NCI-H2196 treated with DMSO at 0.1 percent for 48 hours (cell line): ENCODE measurements around the gene PROC.

Experiments
- DNase-seq: peaks from one replicate; lab custom pipeline; 2025; ENCODE audit not compliant: unreplicated experiment; lab: John Stamatoyannopoulos, UW

The PROC gene

GRCh38 chr2:127453392-127454171, 35.4 kb downstream of the PROC start:
- DNase-seq = no peak

- DNase-seq = no peak
These were observed 36.7 kb downstream of the PROC start for GRCh38 chr2:127454595-127455565.

- no peak for DNase-seq
These were observed 37.6 kb downstream of the PROC start for GRCh38 chr2:127455566-127456493.

GRCh38 chr2:127456960-127457359, 38.7 kb downstream of the PROC start:
- no peak for DNase-seq

- DNase-seq = no peak
These were observed 44.2 kb downstream of the PROC start for GRCh38 chr2:127462461-127462860.

- DNase-seq = no peak
These were observed 45.1 kb downstream of the PROC start for GRCh38 chr2:127463155-127463991.

- no peak for DNase-seq
These were observed 46.4 kb downstream of the PROC start for GRCh38 chr2:127464470-127465257.

- DNase-seq = no peak
These were observed 47.0 kb downstream of the PROC start for GRCh38 chr2:127465258-127465657.

- no peak for DNase-seq
These were observed 50.8 kb downstream of the PROC start for GRCh38 chr2:127469051-127469450.

GRCh38 chr2:127469974-127470373, 51.7 kb downstream of the PROC start:
- no peak for DNase-seq

GRCh38 chr2:127471286-127471988, 53.2 kb downstream of the PROC start:
- DNase-seq = no peak

GRCh38 chr2:127472268-127472667, 54.0 kb downstream of the PROC start:
- no peak for DNase-seq

GRCh38 chr2:127475788-127476187, 57.6 kb downstream of the PROC start:
- DNase-seq = no peak
